Liver (tissue), 3 donors: ENCODE measurements around the gene COBL.

Experiments used
- ATF3 ChIP-seq: IDR thresholded peaks from 2 replicates; pipeline ENCODE4 v1.6.1; 2016; ENCODE audit warnings: antibody characterized with exemption
- EGR1 ChIP-seq, 2 donors: IDR thresholded peaks; 2 replicates each; pipeline ENCODE4 v1.6.1; 2016 to 2018; ENCODE audit warnings: antibody characterized with exemption in 2 of 2, low read depth in 2 of 2
- FOXA1 ChIP-seq: IDR thresholded peaks from 2 replicates; pipeline ENCODE4 v1.6.1; 2016; ENCODE audit warnings: antibody characterized with exemption
- GABPA ChIP-seq, 2 donors: IDR thresholded peaks in 1 of 2; conservative IDR thresholded peaks in 1 of 2; 2 replicates each; pipeline ENCODE4 v1.6.1; 2016; ENCODE audit warnings: antibody characterized with exemption in 2 of 2, mild to moderate bottlenecking in 1 of 2, moderate library complexity in 1 of 2
- RAD21 ChIP-seq, 2 donors: IDR thresholded peaks; 2 replicates each; pipeline ENCODE4 v1.6.1; 2016; ENCODE audit warnings: antibody characterized with exemption in 2 of 2, mild to moderate bottlenecking in 2 of 2
- REST ChIP-seq: IDR thresholded peaks from 2 replicates; pipeline ENCODE4 v1.6.1; 2016; ENCODE audit warnings: antibody characterized with exemption, mild to moderate bottlenecking
- RXRA ChIP-seq, 2 donors: IDR thresholded peaks; 2 replicates each; pipeline ENCODE4 v1.6.1; 2017 to 2018; ENCODE audit warnings: antibody characterized with exemption in 2 of 2, mild to moderate bottlenecking in 1 of 2
- SP1 ChIP-seq: IDR thresholded peaks from 2 replicates; pipeline ENCODE4 v1.6.1; 2018; ENCODE audit warnings: antibody characterized with exemption, mild to moderate bottlenecking
- YY1 ChIP-seq: IDR thresholded peaks from 2 replicates; pipeline ENCODE4 v1.6.1; 2016; ENCODE audit warnings: antibody characterized with exemption, mild to moderate bottlenecking
- TF ChIP-seq, protein P1 (sequence below): fragments of 150-350 bp; IDR thresholded peaks from 2 replicates; pipeline ENCODE4 v1.5.1; 2017; ENCODE audit warnings: improper control_type of control experiment, low read depth, low read length; ENCODE audit not compliant: missing input control
- TF ChIP-seq, protein P2 (sequence below): IDR thresholded peaks from 2 replicates; pipeline ENCODE4 v1.6.1; 2016; ENCODE audit warnings: antibody characterized with exemption
- donor health status: healthy.
- donor health status: healthy.

DNA sequence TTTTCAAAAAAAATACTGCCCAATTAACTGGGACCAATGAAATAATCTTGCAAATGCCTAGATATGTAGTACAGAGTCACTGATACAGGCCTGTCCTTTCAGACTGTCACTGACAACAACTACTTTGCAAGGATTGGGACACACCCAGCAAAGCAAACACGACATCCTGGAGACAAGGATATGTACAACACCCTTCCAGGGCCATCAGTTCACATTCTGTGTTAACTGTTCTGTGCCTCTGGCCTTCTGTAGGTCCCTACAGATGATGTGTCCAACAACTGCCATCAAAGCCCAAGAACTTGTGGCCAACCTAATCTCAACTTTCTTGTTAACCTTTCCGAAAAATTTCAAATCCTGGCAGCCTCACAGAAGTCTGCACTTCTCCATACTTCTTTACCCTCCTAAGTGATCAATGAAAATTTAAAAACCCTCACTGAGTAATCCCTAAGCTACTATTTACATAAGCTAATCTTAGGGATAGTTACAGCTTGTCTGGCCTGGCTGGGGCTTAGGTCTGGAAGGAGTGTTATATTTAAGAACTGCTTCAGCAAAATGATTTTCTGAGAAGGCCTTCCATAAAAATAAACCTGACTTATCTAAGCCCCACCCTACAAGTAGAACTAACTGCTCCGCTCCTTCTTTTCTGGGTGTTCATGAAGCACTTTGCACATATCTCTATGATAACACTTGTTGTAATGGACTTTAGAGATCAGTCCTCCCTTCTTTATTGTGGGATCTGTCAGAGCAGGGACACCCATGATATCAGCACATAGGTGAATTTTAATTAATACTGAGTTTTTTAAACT, 21.0 kb downstream of the COBL start:
- TF ChIP-seq REST (no peak), RAD21 (IDR thresholded peaks at IDR 0.05) (no peak), SP1 (no peak), YY1 (no peak), RXRA (IDR thresholded peaks at IDR 0.05) (no peak), GABPA (IDR thresholded peaks at IDR 0.05 in 1 of 2, conservative IDR thresholded peaks at IDR 0.05 in 1 of 2) (no peak), EGR1 (IDR thresholded peaks at IDR 0.05; ENCODE audit: low read depth in 2 of 2) (no peak), FOXA1 (no peak), ATF3 (no peak)
- TF ChIP-seq, protein P1, sequence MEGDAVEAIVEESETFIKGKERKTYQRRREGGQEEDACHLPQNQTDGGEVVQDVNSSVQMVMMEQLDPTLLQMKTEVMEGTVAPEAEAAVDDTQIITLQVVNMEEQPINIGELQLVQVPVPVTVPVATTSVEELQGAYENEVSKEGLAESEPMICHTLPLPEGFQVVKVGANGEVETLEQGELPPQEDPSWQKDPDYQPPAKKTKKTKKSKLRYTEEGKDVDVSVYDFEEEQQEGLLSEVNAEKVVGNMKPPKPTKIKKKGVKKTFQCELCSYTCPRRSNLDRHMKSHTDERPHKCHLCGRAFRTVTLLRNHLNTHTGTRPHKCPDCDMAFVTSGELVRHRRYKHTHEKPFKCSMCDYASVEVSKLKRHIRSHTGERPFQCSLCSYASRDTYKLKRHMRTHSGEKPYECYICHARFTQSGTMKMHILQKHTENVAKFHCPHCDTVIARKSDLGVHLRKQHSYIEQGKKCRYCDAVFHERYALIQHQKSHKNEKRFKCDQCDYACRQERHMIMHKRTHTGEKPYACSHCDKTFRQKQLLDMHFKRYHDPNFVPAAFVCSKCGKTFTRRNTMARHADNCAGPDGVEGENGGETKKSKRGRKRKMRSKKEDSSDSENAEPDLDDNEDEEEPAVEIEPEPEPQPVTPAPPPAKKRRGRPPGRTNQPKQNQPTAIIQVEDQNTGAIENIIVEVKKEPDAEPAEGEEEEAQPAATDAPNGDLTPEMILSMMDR = no peak
- TF ChIP-seq, protein P2, sequence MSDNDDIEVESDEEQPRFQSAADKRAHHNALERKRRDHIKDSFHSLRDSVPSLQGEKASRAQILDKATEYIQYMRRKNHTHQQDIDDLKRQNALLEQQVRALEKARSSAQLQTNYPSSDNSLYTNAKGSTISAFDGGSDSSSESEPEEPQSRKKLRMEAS = no peak
